NCI-H748 (cell line): ENCODE results near the gene BMAL1.

ENCODE experiments used
- DNase-seq: peaks from one replicate; lab custom pipeline; 2025; ENCODE audit not compliant: unreplicated experiment; lab: John Stamatoyannopoulos, UW

BMAL1 gene

GRCh38 chr11:13260963-13261588 lies 16.5 kb upstream of the BMAL1 start:
- no peak for DNase-seq

GRCh38 chr11:13261591-13262061 lies 16.0 kb upstream of the BMAL1 start:
- DNase-seq = no peak

GRCh38 chr11:13262096-13262495 lies 15.5 kb upstream of the BMAL1 start:
- DNase-seq = no peak

- no peak for DNase-seq
Measured at GRCh38 chr11:13268791-13269190, 8.8 kb upstream of the BMAL1 start.

- no peak for DNase-seq
Measured at GRCh38 chr11:13269775-13270174, 7.8 kb upstream of the BMAL1 start.

- DNase-seq = no peak
Measured at GRCh38 chr11:13271060-13271693, 6.4 kb upstream of the BMAL1 start.

GRCh38 chr11:13276454-13276831 lies 1.1 kb upstream of the BMAL1 start:
- DNase-seq = no peak

GRCh38 chr11:13276832-13277767 lies 490 bp upstream of the BMAL1 start:
- DNase-seq = peak; percentile 99

GRCh38 chr11:13278609-13279486 lies 1.3 kb downstream of the BMAL1 start:
- peak; percentile 47 for DNase-seq

GRCh38 chr11:13279487-13279834 lies 1.9 kb downstream of the BMAL1 start:
- DNase-seq = no peak

GRCh38 chr11:13280092-13280722 lies 2.6 kb downstream of the BMAL1 start:
- DNase-seq = no peak

GRCh38 chr11:13280777-13281176 lies 3.2 kb downstream of the BMAL1 start:
- DNase-seq = no peak

- no peak for DNase-seq
Measured at GRCh38 chr11:13283636-13284035, 6.0 kb downstream of the BMAL1 start.

GRCh38 chr11:13284776-13285588 lies 7.4 kb downstream of the BMAL1 start:
- no peak for DNase-seq

- DNase-seq = no peak
Measured at GRCh38 chr11:13286279-13286821, 8.8 kb downstream of the BMAL1 start.

GRCh38 chr11:13287036-13287435 lies 9.4 kb downstream of the BMAL1 start:
- DNase-seq = no peak

GRCh38 chr11:13287681-13288080 lies 10.1 kb downstream of the BMAL1 start:
- DNase-seq = no peak

GRCh38 chr11:13288375-13289029 lies 10.9 kb downstream of the BMAL1 start:
- DNase-seq = no peak

- no peak for DNase-seq
Measured at GRCh38 chr11:13289081-13289480, 11.5 kb downstream of the BMAL1 start.
